Kidney epithelial cell (primary cell): ENCODE measurements around the gene ANKRD12. TPM values are rescaled to one million over a fixed set of nuclear protein-coding genes. Genes with fewer than 3 reads are reported as not detected.

Experiments
- DNase-seq: peaks from one replicate; pipeline ENCODE4 v3.0.0-alpha.2; 2010; ENCODE audit warnings: low read depth
- H3K27me3 ChIP-seq: 2 replicates; pipeline ENCODE4 v1.6.0; 2011; ENCODE audit warnings: low read length; ENCODE audit not compliant: control insufficient read depth, insufficient read depth
- H3K36me3 ChIP-seq: 2 replicates; pipeline ENCODE4 v1.5.1; 2011; ENCODE audit warnings: low read length; ENCODE audit not compliant: control insufficient read depth, insufficient read depth
- H3K4me3 ChIP-seq: 2 replicates; pipeline ENCODE4 v1.5.1; 2011; ENCODE audit warnings: low read depth, mild to moderate bottlenecking, control low read depth, low read length
- CTCF ChIP-seq: IDR thresholded peaks from 2 replicates; pipeline ENCODE4 v1.5.1; 2011; ENCODE audit warnings: mild to moderate bottlenecking, moderate library complexity, low read length, control low read depth, inconsistent platforms; ENCODE audit not compliant: insufficient read depth, poor library complexity, severe bottlenecking
- total RNA-seq: library from RNA; depleted of rRNA; stranded (reverse); fragments of >200 nt; gene quantifications from 2 replicates; pipeline ENCODE4 v1.2.3, GENCODE V29; 2015

The ANKRD12 gene
- total RNA-seq, 1 donor from 2014 or later, result 11.2 TPM

- H3K36me3 ChIP-seq, result no peaks in the 10 kb centered on the region
- TF ChIP-seq CTCF, result no peak
- H3K27me3 ChIP-seq, result no peaks in the 10 kb centered on the region
- no peak for DNase-seq
- no peak overlapping the region for H3K4me3 ChIP-seq
These were observed 81.3 kb downstream of the ANKRD12 start for GRCh38 chr18:9217743-9218451.

- Histone ChIP-seq H3K27me3 (no peaks in the 10 kb centered on the region), H3K4me3 (no peak overlapping the region), H3K36me3 (no peaks in the 10 kb centered on the region)
- TF ChIP-seq CTCF, result no peak
- no peak for DNase-seq
These were observed 84.5 kb downstream of the ANKRD12 start for GRCh38 chr18:9221040-9221439.

GRCh38 chr18:9221661-9222060 is 85.1 kb downstream of the ANKRD12 start:
- H3K4me3 ChIP-seq, result no peak overlapping the region
- H3K27me3 ChIP-seq, result no peaks in the 10 kb centered on the region
- H3K36me3 ChIP-seq, result no peaks in the 10 kb centered on the region
- DNase-seq, result no peak
- no peak for TF ChIP-seq CTCF

- DNase-seq, result no peak
- no peak for TF ChIP-seq CTCF
- H3K4me3 ChIP-seq, result no peak overlapping the region
- H3K27me3 ChIP-seq, result no peaks in the 10 kb centered on the region
- no peaks in the 10 kb centered on the region for H3K36me3 ChIP-seq
These were observed 86.8 kb downstream of the ANKRD12 start for GRCh38 chr18:9223356-9223755.

- no peaks in the 10 kb centered on the region for H3K36me3 ChIP-seq
- no peak for TF ChIP-seq CTCF
- H3K27me3 ChIP-seq, result no peaks in the 10 kb centered on the region
- H3K4me3 ChIP-seq, result no peak overlapping the region
- no peak for DNase-seq
These were observed 89.9 kb downstream of the ANKRD12 start for GRCh38 chr18:9226463-9226862.
